NCI-H2029 treated with DMSO at 0.1 percent for 48 hours (cell line): ENCODE data around the gene SDK1.

Experiments
- DNase-seq: peaks from one replicate; lab custom pipeline; 2025; lab: John Stamatoyannopoulos, UW

The SDK1 gene

DNA sequence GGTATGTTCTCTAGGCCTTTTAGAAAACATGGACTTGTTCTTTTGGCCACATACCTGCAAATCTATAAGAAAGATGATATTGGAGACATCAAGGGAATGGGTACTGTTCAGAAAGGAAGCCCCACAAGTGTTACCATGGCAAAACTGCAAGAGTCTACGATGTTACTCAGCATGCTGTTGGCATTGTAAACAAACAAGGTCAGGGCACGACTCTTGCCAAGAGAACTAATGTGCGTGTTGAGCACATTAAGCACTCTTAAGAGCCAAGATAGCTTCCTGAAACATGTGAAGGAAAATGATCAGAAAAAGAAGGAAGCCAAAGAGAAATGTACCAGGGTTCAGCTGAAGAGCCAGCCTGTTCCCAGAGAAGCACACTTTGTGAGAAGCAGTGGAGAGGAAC lies 37.1 kb downstream of the SDK1 start:
- DNase-seq, result peak; percentile 9

DNA sequence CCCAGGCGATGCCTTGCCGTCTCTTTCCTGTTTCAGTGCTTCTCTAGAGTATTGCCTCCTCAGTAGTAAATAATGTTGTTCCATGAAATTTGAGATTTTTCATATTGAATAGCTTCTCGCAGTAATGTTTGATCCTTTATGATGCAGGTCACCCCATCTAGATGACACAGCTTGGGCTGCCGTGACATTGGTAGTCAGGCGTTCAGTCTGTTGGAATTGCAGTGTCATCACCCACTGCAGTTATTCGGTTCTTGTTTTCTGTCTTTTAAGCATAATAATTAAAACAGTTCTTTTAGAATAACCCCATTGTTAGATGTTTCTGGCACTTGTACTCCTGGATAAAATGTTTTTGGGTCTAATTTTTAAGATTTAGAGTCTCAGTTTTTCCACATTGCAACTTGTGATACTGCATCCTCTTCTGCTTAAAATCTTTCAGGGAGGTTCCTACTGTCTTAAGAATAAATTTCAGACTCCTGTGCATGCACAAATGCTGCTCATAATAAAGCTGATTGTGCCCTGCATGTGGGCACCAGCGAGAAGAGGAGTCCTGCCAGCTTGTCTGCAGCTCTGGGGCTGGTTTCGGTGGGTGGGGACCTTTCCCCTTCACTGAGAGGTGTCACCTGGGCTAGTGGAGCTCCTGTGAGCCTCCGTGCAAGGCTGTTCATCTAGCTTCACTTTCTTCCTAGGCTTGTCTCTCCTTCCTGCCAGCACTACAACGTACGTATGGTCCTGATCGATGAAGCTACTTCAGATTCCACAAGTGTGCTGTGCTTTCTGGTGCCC lies 44.8 kb downstream of the SDK1 start:
- no peak for DNase-seq

DNA sequence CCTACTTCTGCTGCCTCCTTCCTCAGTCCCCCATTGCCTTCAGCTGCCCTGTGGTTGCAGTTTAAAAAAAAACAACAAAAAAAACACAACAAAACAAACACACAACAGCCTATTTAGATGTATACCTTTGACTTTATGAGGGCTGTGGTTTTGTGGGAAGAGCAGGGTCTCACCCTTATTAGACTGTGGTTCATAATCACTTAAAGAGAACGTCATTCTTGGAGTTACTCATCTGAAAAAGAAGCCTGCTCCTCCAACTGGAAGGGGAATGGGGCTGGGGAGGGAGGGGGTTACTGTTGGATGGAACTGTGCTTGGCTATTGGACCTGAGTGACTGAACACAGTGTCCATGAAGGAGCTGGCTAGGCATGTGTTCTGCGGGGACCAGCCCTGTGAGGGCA lies 48.1 kb downstream of the SDK1 start:
- DNase-seq, result no peak

DNA sequence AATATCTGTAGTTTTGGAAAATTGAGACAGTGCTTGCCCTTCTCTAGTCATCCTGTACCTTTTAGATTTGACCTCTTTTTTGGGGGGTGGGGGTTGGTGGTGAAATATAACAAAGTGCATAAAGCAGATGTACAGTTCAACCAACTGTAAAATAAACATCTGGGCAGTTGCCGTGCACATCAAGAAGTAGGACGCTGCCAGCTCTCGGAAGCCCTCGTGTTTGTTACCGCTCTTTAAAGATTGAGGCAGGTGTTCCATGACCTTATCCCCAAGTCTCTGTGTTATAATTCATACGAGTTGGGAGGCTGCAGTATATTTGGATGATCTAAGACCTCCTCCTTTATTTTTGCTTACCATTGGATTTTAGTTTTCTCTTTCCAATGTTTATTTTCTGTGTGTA lies 55.1 kb downstream of the SDK1 start:
- no peak for DNase-seq

DNA sequence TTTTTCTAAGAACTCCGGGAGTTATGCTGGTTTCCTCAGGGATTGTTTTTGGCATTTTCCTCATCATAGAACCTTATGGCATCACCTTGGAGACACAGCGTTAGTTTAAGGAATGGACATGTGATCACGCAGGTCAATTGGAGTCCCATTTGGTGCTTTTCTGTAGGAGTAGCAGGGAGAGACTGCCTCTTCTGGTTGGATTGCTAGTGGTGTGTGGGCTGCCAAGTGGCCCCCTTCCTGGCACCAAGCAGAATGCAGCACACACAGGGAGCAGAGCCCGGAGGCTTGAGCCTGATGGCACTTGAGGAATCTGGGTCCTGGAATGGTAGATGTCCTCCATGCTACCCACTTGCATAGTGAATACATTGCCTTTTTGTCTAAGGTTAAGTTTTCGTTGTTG lies 57.9 kb downstream of the SDK1 start:
- no peak for DNase-seq

DNA sequence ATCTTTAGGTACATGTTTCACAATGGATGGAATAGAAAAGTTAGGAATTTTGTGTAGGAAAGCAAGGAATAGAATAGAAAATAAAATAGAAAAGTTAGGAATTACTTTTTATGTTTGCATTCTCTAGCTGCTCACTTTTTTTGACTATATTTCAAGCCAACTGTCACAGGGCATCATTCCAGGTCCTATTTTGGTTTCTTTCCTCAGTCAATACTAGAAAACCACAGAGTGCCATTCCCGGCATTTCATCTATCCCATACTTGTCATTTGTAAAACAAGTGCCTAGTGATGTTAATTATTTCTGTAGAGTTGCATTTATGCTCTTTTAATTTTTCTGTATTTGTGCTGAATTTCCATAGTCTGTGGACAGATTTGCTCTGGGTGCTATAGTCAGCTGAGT lies 66.2 kb downstream of the SDK1 start:
- DNase-seq, result peak; percentile 12

DNA sequence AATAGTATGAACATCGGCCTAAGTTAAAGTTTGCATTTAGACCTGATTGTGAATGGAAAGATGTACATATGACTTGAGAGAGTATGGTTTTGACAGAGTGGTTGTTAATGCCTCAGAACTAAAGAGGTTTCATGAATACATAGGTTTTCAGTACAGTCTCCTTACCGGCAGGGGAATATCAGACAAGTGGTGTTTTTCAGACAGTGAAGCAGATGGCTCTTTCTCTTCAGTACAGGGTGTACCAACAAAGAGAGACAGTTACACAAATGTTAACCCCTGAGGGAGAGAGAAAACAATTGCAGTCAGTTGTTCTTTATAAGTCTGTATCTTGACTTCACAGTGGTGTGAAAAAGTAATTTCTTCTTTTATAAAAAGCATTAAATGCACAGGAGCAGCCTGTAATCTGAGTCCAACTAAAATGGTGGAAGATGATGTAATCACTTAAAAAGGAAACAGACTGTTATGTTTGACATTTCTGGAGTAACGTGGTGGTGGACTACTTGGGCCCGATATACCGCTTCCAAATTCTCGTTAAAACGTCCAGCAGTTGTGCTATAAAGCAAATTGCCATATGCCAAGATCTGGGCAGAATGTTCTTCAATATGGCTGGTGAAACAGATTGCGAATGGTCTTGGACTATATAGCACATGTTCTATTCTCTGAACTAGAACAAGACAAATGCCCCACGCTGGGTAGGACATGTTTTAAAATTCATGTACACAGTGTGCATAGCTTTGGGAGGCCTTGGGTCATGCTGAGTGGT lies 69.2 kb downstream of the SDK1 start:
- peak; percentile 33 for DNase-seq

DNA sequence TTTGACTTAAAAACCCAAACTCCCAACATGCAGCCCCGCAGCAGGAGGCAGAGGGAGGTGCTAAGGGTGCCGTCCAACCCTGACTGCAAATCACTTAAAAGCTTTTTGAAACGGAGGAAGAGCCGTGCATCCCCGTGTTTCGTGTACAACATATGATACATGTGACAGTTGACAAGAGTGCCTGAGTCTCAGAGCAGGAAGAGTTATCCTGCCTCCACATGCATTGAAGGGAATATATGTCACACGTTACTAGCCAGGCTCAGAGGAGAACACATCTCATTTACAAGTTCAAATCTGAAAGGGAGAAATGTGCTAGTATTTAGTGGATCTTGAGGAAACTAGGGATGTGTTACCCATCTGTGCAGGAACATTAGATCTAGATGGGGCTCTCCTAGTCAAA lies 69.9 kb downstream of the SDK1 start:
- no peak for DNase-seq

DNA sequence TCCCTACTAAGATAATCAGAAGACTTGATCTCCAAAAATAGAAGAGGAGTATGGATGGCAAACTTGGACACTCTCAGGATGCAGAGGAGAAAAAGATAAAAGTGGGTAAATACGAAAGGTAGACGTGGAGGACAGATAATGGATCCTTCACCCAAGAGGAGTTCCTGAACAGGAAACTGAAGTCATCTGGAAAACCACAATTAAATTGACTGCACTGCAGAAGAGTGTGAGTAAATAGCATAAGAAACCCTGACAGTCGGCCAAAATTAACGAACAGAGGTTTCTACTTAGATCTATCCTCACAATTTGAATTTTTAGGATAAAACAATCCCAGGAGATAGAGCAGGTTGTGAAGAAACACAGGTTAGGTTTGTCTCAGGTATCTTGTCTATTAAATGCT lies 70.5 kb downstream of the SDK1 start:
- peak; percentile 34 for DNase-seq

DNA sequence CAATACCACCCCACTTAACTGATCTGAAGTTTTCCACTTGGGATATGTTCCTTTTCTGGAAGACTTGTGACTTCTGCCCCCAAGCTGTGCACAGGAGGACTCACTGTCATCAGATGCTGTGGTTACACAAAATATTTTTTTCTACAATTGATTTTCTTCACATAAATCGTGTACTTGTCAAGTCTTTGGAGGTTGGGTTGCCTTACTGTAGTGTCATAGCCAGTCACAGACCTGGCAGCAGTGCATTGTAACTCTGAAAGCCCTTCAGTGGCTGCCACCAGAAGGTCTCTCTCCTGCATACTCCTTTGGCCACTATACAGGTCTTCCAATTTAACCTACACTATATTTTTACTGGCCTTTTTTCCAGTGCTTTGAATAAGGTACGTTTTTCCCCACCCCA lies 73.2 kb downstream of the SDK1 start:
- DNase-seq, result no peak

DNA sequence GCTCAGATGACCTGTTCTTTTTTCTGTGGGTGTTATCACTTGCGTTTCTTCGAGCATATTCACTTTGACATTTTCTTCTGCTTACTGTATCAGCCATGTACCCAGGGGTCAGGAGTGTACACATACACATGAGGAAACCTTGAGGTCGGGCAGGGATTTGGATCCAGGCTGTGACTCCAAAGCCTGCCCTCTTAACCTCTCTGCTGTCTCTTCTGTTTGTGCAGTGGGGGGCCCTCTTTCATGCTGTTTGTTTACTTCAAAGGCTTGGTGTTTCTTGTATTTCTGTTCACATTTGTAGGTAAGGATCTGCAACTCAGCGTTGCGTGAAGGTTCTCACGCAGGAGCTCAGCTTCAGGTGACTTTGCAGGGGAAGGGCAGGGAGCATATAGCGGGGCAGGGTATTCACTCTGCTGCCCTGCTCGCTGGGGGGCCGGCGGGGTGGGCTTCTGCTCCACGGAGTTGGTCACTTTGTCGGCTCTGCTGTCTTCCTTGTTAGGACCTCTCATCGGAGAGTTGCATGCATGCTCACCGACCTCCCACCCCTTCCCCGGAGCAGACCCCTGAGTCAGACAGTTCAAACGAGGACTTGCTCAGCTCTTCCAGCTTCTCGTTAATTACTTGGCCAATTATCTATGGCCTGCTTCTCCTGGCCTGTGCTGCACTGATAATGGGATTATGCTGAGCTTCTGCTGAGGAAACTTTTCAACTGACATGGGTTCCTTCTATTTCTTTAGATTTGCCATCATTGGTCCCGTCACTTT lies 77.5 kb downstream of the SDK1 start:
- no peak for DNase-seq

DNA sequence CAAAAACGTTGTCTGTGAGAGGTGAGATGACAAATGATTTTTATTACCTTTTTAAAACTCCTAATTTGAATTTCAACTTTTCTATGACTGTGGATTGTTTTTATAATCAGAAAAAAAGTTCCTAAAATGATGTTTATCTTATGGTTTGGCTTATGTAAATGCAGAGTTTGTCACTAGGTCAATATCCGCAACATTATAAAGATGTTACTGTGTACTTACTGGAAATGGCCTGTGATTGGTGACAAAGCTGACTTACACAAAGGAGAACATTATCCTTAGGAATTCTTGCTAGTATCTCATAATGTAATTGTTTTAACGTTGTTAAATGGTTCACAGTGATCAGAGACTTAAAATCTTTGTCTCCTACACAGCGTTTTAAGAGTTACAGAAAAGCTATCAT lies 79.0 kb downstream of the SDK1 start:
- no peak for DNase-seq

DNA sequence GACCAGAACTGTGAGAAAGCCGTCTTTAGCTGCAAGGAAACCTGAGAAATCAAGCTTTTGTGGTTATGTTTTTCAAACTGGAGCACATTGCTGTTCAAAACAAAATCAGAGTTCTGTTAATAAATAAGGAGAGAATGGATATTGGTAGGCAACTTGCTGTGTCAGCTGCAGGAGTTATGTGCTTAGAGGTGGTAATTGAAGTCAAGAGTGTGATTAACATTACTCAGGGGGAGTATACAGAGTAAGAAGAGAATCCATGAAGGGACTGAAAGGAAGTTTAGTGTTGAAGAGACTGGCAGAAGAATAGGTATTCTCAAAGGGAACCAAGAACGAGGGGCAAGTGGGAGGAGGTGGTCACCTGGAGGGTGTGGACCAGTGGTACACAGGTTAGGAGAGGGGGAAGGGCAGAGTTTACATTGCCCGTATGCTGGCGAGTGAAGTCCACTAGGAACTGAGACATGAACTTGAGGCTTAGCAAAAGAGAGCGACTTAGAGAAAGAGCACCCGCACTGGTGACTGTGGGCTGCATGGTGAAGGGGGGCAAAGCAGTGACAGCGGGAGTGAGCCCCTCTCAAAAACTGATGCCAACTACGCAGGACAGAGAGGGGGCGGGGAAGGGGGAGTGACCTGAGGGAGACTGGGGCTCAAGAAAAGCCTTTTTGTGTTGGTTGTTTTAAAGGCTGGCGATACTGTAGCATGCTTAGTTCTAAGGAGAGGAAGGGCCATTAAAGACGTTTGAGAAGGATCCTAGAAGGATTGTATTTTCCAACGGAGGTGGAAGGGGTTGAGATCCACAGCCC lies 80.0 kb downstream of the SDK1 start:
- DNase-seq, result no peak

DNA sequence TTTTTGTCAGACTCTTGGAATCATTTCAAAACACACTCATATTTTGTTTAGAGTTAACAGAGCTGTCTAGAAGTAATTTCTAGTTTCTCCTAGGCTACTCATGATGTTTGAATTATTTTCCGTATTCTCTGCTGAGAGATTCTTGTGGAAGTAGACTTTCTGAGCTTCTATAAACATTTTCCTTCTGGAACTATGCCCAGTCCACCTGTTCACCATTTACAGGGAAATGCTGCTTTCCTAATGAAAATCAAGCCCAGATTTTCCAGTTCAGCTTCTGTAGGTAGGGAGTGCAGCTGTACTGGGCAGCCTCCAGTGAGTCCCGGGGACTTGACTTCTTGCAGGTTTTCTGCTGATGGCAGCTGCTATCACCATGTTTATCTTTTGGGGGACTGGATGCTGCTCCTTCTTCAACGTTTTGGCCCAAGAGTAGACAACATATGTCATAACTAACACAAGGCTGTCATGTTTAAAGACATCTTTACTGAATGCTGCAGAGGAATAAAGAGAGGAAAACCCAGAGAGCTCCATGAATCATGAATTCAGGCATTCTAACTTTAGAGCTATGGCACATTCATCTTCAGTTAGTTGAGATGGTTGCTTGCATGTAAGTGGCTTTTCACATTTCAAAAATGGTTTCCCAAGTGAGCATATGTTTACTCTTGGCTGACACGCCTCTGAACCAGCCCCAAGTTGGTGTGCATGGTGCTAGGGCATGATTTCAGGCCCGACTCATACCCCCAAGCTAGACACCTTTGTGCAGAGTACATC lies 85.6 kb downstream of the SDK1 start:
- no peak for DNase-seq

DNA sequence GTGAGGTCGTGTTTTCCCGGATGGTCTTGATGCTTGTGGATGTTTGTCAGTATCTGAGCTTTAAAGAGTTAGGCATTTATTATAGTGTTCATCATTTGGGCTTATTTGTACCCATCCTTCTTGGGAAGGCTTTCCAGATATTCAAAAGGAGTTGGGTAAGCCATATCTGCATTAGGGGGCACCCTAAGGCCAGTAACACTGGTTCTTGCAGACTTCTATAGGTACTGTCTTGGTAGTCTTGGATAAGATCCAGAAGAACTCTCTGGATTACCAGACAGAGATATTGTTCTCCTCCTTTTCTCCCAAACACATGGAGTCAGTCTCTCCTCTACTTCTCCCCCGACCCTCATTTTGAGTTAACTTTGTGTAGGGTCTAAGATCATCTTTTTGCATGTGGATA lies 92.8 kb downstream of the SDK1 start:
- no peak for DNase-seq

DNA sequence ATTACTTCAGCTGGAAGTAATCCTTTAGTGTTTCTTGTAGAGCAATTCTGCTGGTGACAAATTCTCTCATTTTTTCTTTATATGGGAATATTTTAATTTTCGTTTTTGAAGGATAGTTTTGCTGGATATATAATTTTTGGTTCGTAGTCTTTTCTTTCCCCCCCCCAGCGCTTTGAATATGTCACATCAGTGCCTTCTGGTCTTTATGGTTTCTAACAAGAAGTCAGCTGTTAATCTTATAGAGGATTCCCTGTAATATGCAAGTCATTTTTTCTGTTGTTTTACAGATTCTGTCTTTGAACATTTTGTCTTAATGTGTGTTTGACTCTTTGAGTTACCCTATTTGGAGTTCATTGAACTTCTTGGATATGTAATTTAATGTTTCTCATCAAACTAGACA lies 96.3 kb downstream of the SDK1 start:
- no peak for DNase-seq

DNA sequence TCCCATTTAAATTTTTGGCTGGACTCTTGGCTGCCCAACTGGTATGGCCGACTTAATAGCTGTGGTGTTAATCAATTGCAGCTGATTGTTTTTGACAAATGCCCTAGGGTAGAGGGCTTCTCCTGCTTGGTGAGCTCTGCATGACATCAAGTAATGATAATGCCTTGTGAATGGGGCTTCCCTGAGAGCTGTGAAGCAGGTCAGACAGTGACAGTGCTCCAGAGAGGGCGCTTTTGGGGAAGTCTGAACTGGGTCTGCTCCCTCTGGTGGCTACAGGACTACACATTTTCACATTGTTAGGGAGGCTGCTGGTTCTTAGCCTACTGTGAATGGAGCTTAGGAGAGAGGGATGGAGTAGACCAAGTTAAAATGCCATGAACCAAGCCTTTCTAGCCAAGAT lies 98.8 kb downstream of the SDK1 start:
- DNase-seq, result no peak

DNA sequence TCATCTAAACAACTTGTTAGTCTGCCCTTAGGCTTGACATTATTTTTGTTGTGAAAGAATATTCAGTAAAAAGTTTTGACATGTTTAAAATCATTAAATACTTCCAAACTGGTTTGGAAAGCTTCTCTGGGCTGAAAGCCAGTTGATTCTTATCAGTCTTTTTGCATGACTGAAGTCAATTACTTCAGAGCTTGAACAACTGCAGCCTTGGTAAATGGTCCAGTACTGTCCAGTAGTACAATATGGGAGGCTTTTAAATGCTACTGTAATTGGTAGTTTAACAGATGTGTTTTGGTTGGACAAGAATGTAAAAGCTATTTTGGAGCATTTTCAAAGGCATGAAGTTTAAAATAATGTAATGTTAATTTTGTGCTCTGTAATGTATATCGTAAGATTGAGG lies 103.4 kb downstream of the SDK1 start:
- no peak for DNase-seq

DNA sequence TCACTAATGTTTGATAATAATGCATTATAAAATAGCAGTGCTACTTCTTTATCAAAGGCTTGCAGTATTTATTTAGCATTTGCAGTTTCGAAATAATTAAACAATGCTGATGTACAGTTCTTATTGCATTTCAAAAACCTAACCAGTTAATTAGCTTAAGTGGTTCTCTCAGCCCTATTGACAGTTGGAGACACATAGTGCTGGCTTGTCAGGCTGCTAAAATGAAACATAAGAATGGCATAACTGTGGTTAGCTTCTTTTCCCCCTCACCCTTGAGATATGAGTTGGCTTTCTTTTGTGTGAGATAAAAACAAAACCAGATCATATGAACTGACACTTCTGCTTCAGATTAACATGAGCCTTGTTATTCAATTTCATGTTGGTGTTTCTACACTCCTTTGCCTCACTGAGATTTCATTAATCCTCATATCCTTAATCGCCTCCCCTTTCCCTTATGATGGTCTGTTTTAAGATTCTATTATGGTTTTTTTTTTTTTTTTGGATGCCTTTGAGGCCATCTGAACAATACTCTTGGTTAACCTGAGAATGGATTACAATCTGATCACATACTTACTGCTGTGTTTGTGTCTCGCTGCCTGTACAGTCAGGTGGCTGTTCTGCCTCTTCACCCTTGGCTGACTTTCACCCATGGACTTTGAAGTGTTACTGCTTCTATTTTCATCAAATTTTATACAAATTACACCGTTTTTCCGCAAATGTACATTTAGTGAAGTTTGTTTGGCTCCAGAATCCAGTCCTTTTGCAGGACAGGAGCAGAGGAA lies 108.0 kb downstream of the SDK1 start:
- DNase-seq, result peak; percentile 6

DNA sequence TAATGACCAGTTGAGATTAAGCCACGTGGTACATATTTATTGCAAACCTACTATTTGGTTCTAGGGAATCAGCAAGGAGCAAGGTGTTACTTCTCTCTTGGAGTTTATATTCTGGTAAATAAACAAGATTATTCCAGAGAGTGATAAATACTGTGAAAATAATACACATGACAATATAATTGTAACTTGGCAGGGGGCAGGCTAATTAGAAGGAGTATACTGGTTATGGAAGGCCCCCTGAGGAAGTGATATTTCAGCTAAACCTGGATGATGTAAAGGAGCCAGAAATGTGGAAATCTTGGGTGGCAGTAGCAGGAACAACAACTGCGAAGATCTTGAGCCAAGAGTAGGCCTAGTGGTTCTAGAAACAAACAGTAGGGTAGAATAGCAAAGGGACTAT lies 111.8 kb downstream of the SDK1 start:
- DNase-seq, result no peak
